Measurements from ENCODE around the gene UGT3A2.

DNA sequence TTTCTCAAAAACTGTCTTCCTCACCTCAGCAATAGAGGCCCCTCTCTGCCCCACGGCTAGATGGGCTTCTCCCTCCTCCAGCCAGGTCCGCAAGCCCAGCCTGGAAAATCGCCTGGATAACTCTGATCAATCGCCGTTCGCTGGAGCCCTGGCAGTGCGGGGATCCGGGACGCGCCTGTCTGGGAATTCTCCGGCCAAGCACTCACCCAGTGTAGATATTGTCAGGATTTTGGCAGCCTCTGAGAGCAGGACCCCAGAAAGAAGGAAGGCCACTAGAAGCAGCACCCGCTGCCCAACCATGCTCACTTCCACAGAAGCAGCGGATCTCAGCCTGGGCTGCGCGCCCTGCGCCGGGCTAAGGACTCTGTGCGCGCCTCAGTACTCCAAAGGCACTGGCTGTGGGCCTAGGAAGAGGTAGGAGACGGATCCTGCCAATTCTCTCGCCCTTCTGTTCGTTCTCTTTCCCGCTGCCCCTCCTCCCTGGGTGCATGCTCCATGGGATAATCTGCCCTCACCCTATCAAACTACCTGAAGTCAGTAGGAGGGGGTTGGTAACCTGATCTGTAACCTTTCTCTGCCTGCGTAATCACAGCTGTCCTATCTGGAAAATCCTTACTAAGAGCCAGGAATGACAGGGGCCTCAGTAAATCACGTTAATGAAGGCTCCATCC, 75.6 kb downstream of the UGT3A2 start, which contains the start of gene UGT3A1:
- no peak for TF ChIP-seq EZH2 (IDR thresholded peaks at IDR 0.05; ENCODE audit: low read length)
- TF ChIP-seq, protein P1, sequence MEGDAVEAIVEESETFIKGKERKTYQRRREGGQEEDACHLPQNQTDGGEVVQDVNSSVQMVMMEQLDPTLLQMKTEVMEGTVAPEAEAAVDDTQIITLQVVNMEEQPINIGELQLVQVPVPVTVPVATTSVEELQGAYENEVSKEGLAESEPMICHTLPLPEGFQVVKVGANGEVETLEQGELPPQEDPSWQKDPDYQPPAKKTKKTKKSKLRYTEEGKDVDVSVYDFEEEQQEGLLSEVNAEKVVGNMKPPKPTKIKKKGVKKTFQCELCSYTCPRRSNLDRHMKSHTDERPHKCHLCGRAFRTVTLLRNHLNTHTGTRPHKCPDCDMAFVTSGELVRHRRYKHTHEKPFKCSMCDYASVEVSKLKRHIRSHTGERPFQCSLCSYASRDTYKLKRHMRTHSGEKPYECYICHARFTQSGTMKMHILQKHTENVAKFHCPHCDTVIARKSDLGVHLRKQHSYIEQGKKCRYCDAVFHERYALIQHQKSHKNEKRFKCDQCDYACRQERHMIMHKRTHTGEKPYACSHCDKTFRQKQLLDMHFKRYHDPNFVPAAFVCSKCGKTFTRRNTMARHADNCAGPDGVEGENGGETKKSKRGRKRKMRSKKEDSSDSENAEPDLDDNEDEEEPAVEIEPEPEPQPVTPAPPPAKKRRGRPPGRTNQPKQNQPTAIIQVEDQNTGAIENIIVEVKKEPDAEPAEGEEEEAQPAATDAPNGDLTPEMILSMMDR (optimal IDR thresholded peaks at IDR 0.05 in 1 of 3, IDR thresholded peaks at IDR 0.05 in 1 of 3, conservative IDR thresholded peaks at IDR 0.05 in 1 of 3; ENCODE audit: extremely low read depth in 1 of 3, insufficient read depth in 2 of 3, low read length in 3 of 3), result no peak

Measured in keratinocyte (primary cell).